Right cardiac atrium (tissue), 5 donors: ENCODE data around the gene TWF2. TPM values are rescaled to one million over a fixed set of nuclear protein-coding genes. Genes with fewer than 3 reads are reported as not detected.
A peak's percentile ranks its signal among the peaks of the same experiment; 100 is the strongest.
"Not testable (repeated sequence)": the region's sequence is repeated elsewhere in the genome, so short reads cannot be mapped to it uniquely, and the experiment has no call there.

Source experiments
- ATAC-seq, 2 donors: fragments of 200-7000 bp; cut with Tn5 transposase; one replicate each; pipeline versions ENCODE4 v1.8.0 to v1.9.1; 2020; ENCODE audit warnings: moderate library complexity in 2 of 2, mild to moderate bottlenecking in 1 of 2
- DNase-seq, 3 donors: peaks; one replicate each; pipeline ENCODE4 v3.0.0-alpha.2; 2020
- H3K27ac ChIP-seq: one replicate; pipeline ENCODE4 v1.5.1; 2013; ENCODE audit warnings: mild to moderate bottlenecking, low read length, control low read depth, moderate library complexity
- H3K27me3 ChIP-seq: one replicate; pipeline ENCODE4 v1.6.1; 2013; ENCODE audit not compliant: control insufficient read depth, insufficient read depth
- H3K4me1 ChIP-seq: one replicate; pipeline ENCODE4 v1.6.1; 2013; ENCODE audit warnings: low read length; ENCODE audit not compliant: control insufficient read depth, insufficient read depth
- H3K4me3 ChIP-seq: one replicate; pipeline ENCODE4 v1.5.1; 2013; ENCODE audit warnings: low read length, control low read depth
- H3K9me3 ChIP-seq: one replicate; pipeline ENCODE4 v1.6.1; 2013; ENCODE audit warnings: low read length; ENCODE audit not compliant: control insufficient read depth
- WGBS: extraction: QIAGEN DNeasy Blood & Tissue Kit; methylation state at CpG from one replicate; pipeline ENCODE4 v1.1.7; 2013; 5-methylcytosine and 5-hydroxymethylcytosine counted together
- intact Hi-C, 4 donors: fragments of 100-400 bp; cut with DNase I; formaldehyde crosslinking; loops; one replicate each; pipeline versions ENCODE4 v1.11.0 to v1.14.0; 2022 to 2023
- polyA plus RNA-seq: library from polyadenylated mRNA; stranded (reverse); fragments of 200-250 nt; gene quantifications from one replicate; pipeline ENCODE4 v1.2.3, GENCODE V29; 2013
- total RNA-seq, 4 donors: library from RNA; stranded (reverse); fragmentation: NEBNext Ultra II Directional; extraction: Animal tissue kit (Norgen Biotek cat#: 25700); gene quantifications; one replicate each; pipeline ENCODE4 v1.2.1, GENCODE V29; 2021
- donor health status: healthy with polysubstance abuse.
- donor health status: DM: no; HTN: yes; CAD: no.
- donor health status: DM: no; HTN: no; CAD: no.
- donor health status: DM: no; HTN: yes; CAD: no; lungs with severe emphysema.
- donor health status: DM: yes; HTN: yes; CAD: no.

Gene TWF2
- total and polyA plus RNA-seq, 5 donors: 32.0 to 70.0 (median 51.5) TPM

GRCh38 chr3:52277972-52278509 lies 39.1 kb upstream of the TWF2 start:
- peaks cover 8% of the 10 kb centered on the region for H3K4me1 ChIP-seq
- under 1% methylated on average over 54 of the region's 54 CpGs for WGBS
- ATAC-seq: peak; percentile 80 to 82

GRCh38 chr3:52277071-52277964 lies 38.4 kb upstream of the TWF2 start:
- Histone ChIP-seq H3K27me3 (no peaks in the 10 kb centered on the region), H3K27ac (peak overlapping the region; percentile 95), H3K4me1 (peaks cover 8% of the 10 kb centered on the region), H3K9me3 (no peaks in the 10 kb centered on the region), H3K4me3 (peak overlapping the region; percentile 84)
- peak; percentile 51 to 69 for ATAC-seq
- WGBS: under 1% methylated on average over 28 of the region's 28 CpGs
- intact Hi-C loops: loop anchor here in 2 of 4 donors (5.0 to 10.0 kb wide), 2 partner anchors 45 to 273 kb away; no protein-coding TSS in a partner anchor
- DNase-seq: peak; percentile 88 to 94 (median 92)

More at GRCh38 chr3:52277972-52278509, 39.1 kb upstream of the TWF2 start:
- H3K27me3 ChIP-seq: no peaks in the 10 kb centered on the region
- H3K4me3 ChIP-seq: peak overlapping the region; percentile 84
- peak overlapping the region; percentile 95 for H3K27ac ChIP-seq
- intact Hi-C loops: loop anchor here in 2 of 4 donors (5.0 to 10.0 kb wide), 2 partner anchors 46 to 273 kb away; no protein-coding TSS in a partner anchor
- DNase-seq: peak in 1 of 3 donors; percentile 71
- H3K9me3 ChIP-seq: no peaks in the 10 kb centered on the region

GRCh38 chr3:52274781-52275180 lies 35.8 kb upstream of the TWF2 start:
- intact Hi-C loops: loop anchor here in 2 of 4 donors (5.0 to 10.0 kb wide), 2 partner anchors 42 to 270 kb away; no protein-coding TSS in a partner anchor
- ATAC-seq, DNase-seq, H3K27me3 ChIP-seq, H3K9me3 ChIP-seq, H3K27ac ChIP-seq, H3K4me3 ChIP-seq: not testable (repeated sequence)
- H3K4me1 ChIP-seq: peaks cover 14% of the 10 kb centered on the region
- WGBS: 92% methylated on average over 18 of the region's 18 CpGs

GRCh38 chr3:52272831-52273230 lies 33.9 kb upstream of the TWF2 start:
- 64% methylated on average over 3 of the region's 3 CpGs for WGBS
- Histone ChIP-seq H3K27me3 (no peaks in the 10 kb centered on the region), H3K4me3 (no peak overlapping the region), H3K9me3 (no peaks in the 10 kb centered on the region), H3K4me1 (peaks cover 14% of the 10 kb centered on the region), H3K27ac (no peak overlapping the region)
- intact Hi-C loops: loop anchor here in 1 of 4 donors (10.0 kb wide), 1 partner anchor 268 kb away; no protein-coding TSS in a partner anchor
- ATAC-seq: no peak
- DNase-seq: no peak

- not testable (repeated sequence) for DNase-seq, ATAC-seq, H3K4me3 ChIP-seq, H3K27ac ChIP-seq, H3K9me3 ChIP-seq, H3K27me3 ChIP-seq
- peaks cover 14% of the 10 kb centered on the region for H3K4me1 ChIP-seq
- intact Hi-C loops: loop anchor here in 1 of 4 donors (10.0 kb wide), 1 partner anchor 267 kb away; no protein-coding TSS in a partner anchor
- 92% methylated on average over 9 of the region's 9 CpGs for WGBS
These were observed 33.2 kb upstream of the TWF2 start for GRCh38 chr3:52272172-52272571.

- DNase-seq: no peak
These were observed 31.3 kb upstream of the TWF2 start for GRCh38 chr3:52270252-52270754.

GRCh38 chr3:52269776-52270175 lies 30.8 kb upstream of the TWF2 start:
- intact Hi-C loops: loop anchor here in 1 of 4 donors (10.0 kb wide), 1 partner anchor 265 kb away; no protein-coding TSS in a partner anchor
- Histone ChIP-seq H3K4me3 (no peak overlapping the region), H3K27me3 (no peaks in the 10 kb centered on the region), H3K9me3 (no peaks in the 10 kb centered on the region), H3K27ac (peak overlapping the region; percentile 64), H3K4me1 (peaks cover 12% of the 10 kb centered on the region)
- DNase-seq (no peak), ATAC-seq (no peak)
- WGBS: 53% methylated on average over 3 of the region's 3 CpGs

More at GRCh38 chr3:52270252-52270754, 31.3 kb upstream of the TWF2 start:
- 23% methylated on average over 9 of the region's 9 CpGs for WGBS
- no peaks in the 10 kb centered on the region for H3K27me3 ChIP-seq
- H3K9me3 ChIP-seq: no peaks in the 10 kb centered on the region
- peak overlapping the region; percentile 64 for H3K27ac ChIP-seq
- peak in 1 of 2 donors; percentile 52 for ATAC-seq
- peaks cover 12% of the 10 kb centered on the region for H3K4me1 ChIP-seq
- H3K4me3 ChIP-seq: no peak overlapping the region
- intact Hi-C loops: loop anchor here in 1 of 4 donors (10.0 kb wide), 1 partner anchor 266 kb away; no protein-coding TSS in a partner anchor

GRCh38 chr3:52268036-52268435 lies 29.1 kb upstream of the TWF2 start:
- ATAC-seq (no peak), DNase-seq (no peak)
- Histone ChIP-seq H3K4me1 (peaks cover 6% of the 10 kb centered on the region), H3K27me3 (no peaks in the 10 kb centered on the region), H3K9me3 (no peaks in the 10 kb centered on the region), H3K27ac (no peak overlapping the region), H3K4me3 (no peak overlapping the region)
- 76% methylated on average over 7 of the region's 7 CpGs for WGBS
- intact Hi-C loops: no loop called here

GRCh38 chr3:52265387-52265786 lies 26.4 kb upstream of the TWF2 start:
- 94% methylated on average over 6 of the region's 6 CpGs for WGBS
- intact Hi-C loops: no loop called here
- ATAC-seq (no peak), DNase-seq (no peak)
- Histone ChIP-seq H3K27ac (no peak overlapping the region), H3K4me1 (peaks cover 4% of the 10 kb centered on the region), H3K4me3 (no peak overlapping the region), H3K9me3 (no peaks in the 10 kb centered on the region), H3K27me3 (no peaks in the 10 kb centered on the region)

- Histone ChIP-seq H3K27me3 (no peaks in the 10 kb centered on the region), H3K4me3 (no peak overlapping the region), H3K4me1 (no peaks in the 10 kb centered on the region), H3K27ac (no peak overlapping the region), H3K9me3 (no peaks in the 10 kb centered on the region)
- DNase-seq: no peak
- ATAC-seq: no peak
- intact Hi-C loops: no loop called here
These were observed 23.5 kb upstream of the TWF2 start for GRCh38 chr3:52262447-52262846.

- Histone ChIP-seq H3K9me3 (no peaks in the 10 kb centered on the region), H3K27ac (no peak overlapping the region), H3K4me3 (no peak overlapping the region), H3K4me1 (no peaks in the 10 kb centered on the region), H3K27me3 (no peaks in the 10 kb centered on the region)
- DNase-seq: no peak
- intact Hi-C loops: no loop called here
- WGBS: 84% methylated on average over 4 of the region's 4 CpGs
- ATAC-seq: no peak
These were observed 20.5 kb upstream of the TWF2 start for GRCh38 chr3:52259448-52259847.
